Hematopoietic multipotent progenitor cell (in vitro differentiated cells): Measurements from ENCODE around the gene LAIR2. TPM values are rescaled to one million over a fixed set of nuclear protein-coding genes. Genes with fewer than 3 reads are reported as not detected.

Source experiments
- DNase-seq, 3 donors: peaks; one replicate each; pipeline ENCODE4 v3.0.0-alpha.2; 2011 to 2015; ENCODE audit warnings: low read depth in 2 of 3, low spot score in 2 of 3
- small RNA-seq: library from RNA; depleted of rRNA; stranded (forward); fragments of <200 nt; gene quantifications from one replicate; pipeline ENCODE3, GENCODE V24; 2012
- total RNA-seq: library from RNA; depleted of rRNA; stranded (reverse); fragments of >200 nt; gene quantifications from one replicate; pipeline ENCODE4 v1.2.3, GENCODE V29; 2012

LAIR2 gene
- total RNA-seq, 1 donor = not detected

DNA sequence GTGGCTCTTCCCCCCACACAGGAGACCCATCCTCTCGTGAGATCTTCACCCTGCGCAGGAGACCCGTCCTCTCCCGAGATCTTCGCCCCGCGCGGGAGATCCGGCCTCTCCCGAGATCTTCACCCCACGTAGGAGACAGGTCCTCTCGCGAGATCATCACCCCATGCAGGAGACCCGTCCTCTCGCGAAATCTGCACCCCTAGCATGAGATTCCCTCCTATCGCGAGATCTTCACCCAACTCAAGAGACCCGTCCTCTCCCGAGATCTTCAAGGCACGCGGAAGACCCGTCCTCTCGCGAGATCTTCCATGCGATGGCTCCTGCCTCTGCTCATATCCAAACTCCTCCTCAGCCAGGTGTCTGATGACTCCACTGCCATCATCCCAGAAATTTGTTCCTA, 24.3 kb downstream of the LAIR2 start:
- DNase-seq = no peak

DNA sequence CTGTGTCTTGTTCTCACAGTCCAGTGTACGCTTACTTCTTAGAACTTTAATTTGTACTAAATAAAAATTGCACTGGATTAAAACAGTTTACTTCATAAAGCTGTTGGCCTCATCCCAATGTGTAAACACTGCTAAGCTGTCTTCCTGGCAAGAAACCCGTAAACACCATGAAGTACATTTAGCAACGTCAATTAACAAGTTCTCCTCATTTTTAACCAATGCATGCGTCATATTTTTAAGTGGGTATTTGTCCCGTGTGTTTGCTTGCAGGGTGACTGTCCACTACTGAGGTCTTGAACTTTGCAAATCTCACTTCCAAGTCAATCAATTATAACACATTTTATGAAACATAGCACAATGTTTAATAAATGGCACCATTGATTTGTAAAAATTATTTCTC, 28.2 kb downstream of the LAIR2 start:
- DNase-seq = no peak

DNA sequence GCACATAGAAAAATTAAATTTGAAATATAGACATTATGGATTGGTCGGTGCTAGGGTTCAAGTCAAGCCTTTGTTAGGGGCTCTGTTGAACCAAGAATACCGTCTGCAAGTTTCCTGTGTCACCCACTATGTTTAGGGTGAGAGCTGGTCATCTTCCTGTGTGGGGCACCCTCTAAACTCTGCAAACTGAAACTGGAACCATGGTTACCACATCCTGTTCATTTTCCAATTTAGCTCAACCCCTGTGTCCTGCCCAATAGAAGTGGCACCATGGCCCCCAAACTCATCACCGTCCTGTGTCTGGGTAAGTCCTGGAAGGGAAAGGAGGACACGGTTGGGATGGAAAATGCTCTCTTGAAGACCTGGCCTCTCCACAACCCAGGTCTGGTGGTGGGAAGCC, 29.9 kb downstream of the LAIR2 start:
- DNase-seq = no peak

DNA sequence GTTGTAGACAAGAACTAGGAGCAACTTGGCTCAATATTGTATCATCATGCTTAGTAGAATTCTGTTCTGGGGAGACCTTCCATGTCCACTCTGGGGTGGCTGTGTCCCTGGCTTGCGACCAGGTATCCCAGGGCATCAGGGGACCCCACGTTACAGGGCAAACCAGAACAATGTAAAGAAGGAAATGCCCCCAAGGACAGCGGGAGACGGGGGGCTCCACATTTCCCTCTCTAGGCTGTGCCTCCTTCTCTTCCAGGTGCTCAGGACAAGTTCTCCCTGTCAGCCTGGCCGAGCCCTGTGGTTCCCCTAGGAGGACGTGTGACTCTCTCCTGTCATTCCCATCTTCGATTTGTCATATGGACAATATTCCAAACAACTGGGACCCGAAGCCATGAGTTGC, 30.8 kb downstream of the LAIR2 start:
- DNase-seq = no peak

DNA sequence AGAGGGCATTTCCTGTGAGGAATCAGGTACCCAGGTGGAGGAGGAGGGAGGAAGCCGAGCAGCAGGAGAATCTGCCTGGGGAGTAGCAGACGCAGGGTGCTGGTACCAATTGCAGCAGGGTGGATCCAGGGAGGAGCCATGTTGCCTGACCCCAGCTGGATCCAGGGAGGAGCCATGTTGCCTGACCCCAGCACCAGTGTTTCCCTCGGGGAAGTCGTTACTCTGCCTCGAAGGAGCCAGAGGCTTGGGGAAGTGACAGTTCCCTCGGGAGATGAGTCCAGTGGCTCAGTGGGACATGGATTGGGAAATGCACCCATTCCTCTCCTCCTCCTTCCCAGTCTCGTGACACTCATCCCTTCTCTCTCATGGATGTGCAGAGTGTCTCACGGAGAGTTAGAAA, 31.5 kb downstream of the LAIR2 start:
- no peak for DNase-seq

DNA sequence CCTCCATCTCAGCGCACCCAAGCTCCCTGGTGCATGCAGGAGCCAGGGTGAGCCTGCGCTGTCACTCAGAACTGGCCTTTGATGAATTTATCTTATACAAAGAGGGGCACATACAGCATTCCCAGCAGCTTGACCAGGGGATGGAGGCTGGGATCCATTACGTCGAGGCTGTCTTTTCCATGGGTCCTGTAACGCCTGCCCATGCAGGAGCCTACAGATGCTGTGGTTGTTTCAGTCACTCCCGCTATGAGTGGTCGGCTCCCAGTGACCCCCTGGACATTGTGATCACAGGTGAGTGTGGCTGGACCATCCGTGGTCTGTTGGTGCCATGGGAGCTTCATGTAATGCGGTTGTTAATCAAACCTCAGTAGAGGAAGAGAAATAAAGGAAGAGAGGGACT, 33.0 kb downstream of the LAIR2 start:
- no peak for DNase-seq

DNA sequence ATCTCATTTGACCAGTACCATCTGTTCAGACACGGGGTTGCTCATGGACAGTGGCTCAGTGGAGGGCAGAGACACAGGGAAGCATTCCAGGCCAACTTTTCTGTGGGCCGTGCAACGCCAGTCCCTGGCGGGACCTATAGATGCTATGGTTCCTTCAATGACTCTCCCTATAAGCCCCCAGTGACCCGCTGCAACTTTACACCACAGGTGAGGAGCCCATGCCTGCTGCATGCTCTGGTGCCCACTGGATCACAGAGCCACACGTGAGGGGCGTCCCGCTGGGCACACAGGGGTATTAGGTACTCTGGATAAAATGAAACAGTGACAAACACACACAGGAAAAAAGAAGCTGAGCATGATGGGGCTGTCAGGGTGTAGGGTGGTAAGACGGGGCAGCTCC, 34.3 kb downstream of the LAIR2 start:
- no peak for DNase-seq

- DNase-seq = no peak
Measured at GRCh38 chr19:54541712-54542111, 39.1 kb downstream of the LAIR2 start.

DNA sequence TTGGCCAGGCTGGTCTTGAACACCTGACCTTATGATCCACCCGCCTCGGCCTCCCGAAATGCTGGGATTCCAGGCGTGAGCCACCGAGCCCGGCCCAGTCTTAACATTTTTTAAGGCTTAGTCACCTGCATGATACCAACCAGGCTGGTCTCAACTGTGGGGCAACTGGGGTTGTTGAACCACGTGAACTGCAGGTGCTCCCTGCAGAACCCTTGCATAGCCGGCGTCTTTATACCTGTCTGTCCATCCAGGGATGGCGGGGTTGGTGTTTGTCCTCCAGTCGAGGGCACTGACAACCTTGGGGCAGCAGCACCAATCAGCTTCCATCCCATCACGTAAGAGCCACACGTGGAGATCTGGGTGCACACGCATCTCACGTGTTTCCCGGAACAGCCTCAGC, 46.2 kb downstream of the LAIR2 start:
- no peak for DNase-seq

GRCh38 chr19:54549224-54549623, 46.6 kb downstream of the LAIR2 start:
- DNase-seq = no peak

DNA sequence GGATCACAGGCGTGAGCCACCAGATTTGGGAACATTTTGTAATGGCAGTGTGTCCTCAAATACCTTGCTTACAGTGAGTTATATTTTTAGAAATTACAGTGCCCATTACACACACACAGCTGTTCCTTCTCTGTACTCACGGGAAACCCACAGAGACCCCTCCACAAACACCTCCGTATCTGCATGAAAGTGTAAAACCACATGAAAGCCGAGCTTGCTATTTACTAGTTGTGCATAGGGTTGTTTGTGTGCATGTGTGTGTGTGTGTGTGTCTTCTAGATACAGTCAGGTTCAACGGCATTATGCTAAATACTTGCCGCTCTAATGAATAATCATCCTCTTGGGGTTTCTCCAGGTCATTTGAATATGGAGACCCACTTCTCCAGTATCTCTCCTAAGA, 48.7 kb downstream of the LAIR2 start:
- no peak for DNase-seq

GRCh38 chr19:54551950-54552912, 49.6 kb downstream of the LAIR2 start:
- no peak for DNase-seq

GRCh38 chr19:54552913-54553310, 50.3 kb downstream of the LAIR2 start:
- DNase-seq = no peak

DNA sequence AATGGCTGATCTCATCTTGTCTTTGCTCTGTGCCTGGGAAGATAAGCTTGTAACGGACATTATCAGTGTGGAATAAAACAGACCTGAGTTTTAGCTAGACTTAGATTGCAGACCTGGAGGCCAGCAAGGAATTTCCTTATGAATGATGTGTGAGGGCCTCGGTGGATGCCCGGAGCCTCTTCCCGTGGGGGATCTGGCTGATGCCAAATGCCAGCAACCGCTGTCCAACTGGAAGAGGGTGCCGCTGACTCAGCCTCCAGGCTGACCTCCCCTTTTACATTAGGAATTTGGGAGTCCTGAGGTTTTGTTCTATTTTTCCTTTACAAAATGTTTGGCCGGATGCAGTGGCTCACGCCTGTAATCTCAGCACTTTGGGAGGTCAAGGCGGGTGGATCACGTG, 51.4 kb downstream of the LAIR2 start:
- no peak for DNase-seq

GRCh38 chr19:54554896-54555295, 52.3 kb downstream of the LAIR2 start:
- DNase-seq = no peak

GRCh38 chr19:54556194-54556593, 53.6 kb downstream of the LAIR2 start:
- DNase-seq = no peak

- DNase-seq = peak in 1 of 3 donors; percentile 29
Measured at GRCh38 chr19:54558339-54558738, 55.7 kb downstream of the LAIR2 start.

Small RNA genes within 50 kb of the gene (small RNA-seq; reads per million reads assigned to genes)
- gene AC245036.2 = not detected

Other genes with a start within 250 kb of the LAIR2 start
- under 0.01 TPM for gene LILRB5, start 245.6 kb upstream of the LAIR2 start, total RNA-seq
- gene LILRB2, start 221.7 kb upstream of the LAIR2 start, total RNA-seq = 3.8 TPM
- gene LILRA5, start 189.7 kb upstream of the LAIR2 start, total RNA-seq = 3.8 TPM
- gene LILRA4, start 163.7 kb upstream of the LAIR2 start, total RNA-seq = 0.27 TPM
- 166 TPM for gene LAIR1, start 137.9 kb upstream of the LAIR2 start, total RNA-seq
- gene TTYH1, start 87.4 kb upstream of the LAIR2 start, total RNA-seq = 0.81 TPM
- 170 TPM for gene LENG8, start 53.6 kb upstream of the LAIR2 start, total RNA-seq
- 10.8 TPM for gene LENG9, start 39.1 kb upstream of the LAIR2 start, total RNA-seq
- 0.54 TPM for gene CDC42EP5, start 29.5 kb upstream of the LAIR2 start, total RNA-seq
- 12.9 TPM for gene LILRA2, start 71.0 kb downstream of the LAIR2 start, total RNA-seq
- 2.7 TPM for gene LILRA1, start 90.8 kb downstream of the LAIR2 start, total RNA-seq
- gene LILRB1, start 127.7 kb downstream of the LAIR2 start, total RNA-seq = 1.1 TPM
- 0.81 TPM for gene LILRB4, start 160.2 kb downstream of the LAIR2 start, total RNA-seq
- gene KIR3DL3, start 221.6 kb downstream of the LAIR2 start, total RNA-seq = not detected
- gene KIR2DL3, start 235.7 kb downstream of the LAIR2 start, total RNA-seq = under 0.01 TPM